ENCODE results near the gene ADAMTS12. TPM values are rescaled to one million over a fixed set of nuclear protein-coding genes. Genes with fewer than 3 reads are reported as not detected.

The ADAMTS12 gene
- total RNA-seq, 1 experiment from 2014 or later = 0.15 TPM

- Histone ChIP-seq H3K9me3 (ENCODE audit: control insufficient read depth, insufficient read depth, low read depth, low read length) (no peaks in the 10 kb centered on the region), H3K4me3 (ENCODE audit: low read depth in 2 of 2, low read length in 2 of 2) (no peak overlapping the region), H3K4me1 (ENCODE audit: control insufficient read depth, insufficient read depth, low read length) (no peaks in the 10 kb centered on the region), H3K27ac (ENCODE audit: low read length) (no peak overlapping the region), H3K27me3 (ENCODE audit: control insufficient read depth, insufficient read depth, low read length) (peaks cover 2% of the 10 kb centered on the region; the same call in 1 of the 2 replicates), H3K36me3 (ENCODE audit: control insufficient read depth, insufficient read depth, low read length) (no peaks in the 10 kb centered on the region)
- DNase-seq (ENCODE audit: low read depth, low spot score) (no peak), ATAC-seq (no peak)
- no TSS peak for BruUV-seq (replicated peaks)
- TF ChIP-seq REST (IDR thresholded peaks at IDR 0.05; ENCODE audit: insufficient read depth in 1 of 2, low read depth in 2 of 2, low read length in 1 of 2) = no peak
- TF ChIP-seq, protein P1, sequence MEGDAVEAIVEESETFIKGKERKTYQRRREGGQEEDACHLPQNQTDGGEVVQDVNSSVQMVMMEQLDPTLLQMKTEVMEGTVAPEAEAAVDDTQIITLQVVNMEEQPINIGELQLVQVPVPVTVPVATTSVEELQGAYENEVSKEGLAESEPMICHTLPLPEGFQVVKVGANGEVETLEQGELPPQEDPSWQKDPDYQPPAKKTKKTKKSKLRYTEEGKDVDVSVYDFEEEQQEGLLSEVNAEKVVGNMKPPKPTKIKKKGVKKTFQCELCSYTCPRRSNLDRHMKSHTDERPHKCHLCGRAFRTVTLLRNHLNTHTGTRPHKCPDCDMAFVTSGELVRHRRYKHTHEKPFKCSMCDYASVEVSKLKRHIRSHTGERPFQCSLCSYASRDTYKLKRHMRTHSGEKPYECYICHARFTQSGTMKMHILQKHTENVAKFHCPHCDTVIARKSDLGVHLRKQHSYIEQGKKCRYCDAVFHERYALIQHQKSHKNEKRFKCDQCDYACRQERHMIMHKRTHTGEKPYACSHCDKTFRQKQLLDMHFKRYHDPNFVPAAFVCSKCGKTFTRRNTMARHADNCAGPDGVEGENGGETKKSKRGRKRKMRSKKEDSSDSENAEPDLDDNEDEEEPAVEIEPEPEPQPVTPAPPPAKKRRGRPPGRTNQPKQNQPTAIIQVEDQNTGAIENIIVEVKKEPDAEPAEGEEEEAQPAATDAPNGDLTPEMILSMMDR (IDR thresholded peaks at IDR 0.05) = no peak
- TF ChIP-seq SIN3A (IDR thresholded peaks at IDR 0.05; ENCODE audit: borderline replicate concordance, insufficient read depth, low read depth, low read length) = no peak
- no peak for TF ChIP-seq POLR2AphosphoS5 (IDR thresholded peaks at IDR 0.05; ENCODE audit: low read depth, low read length)
- no peak for TF ChIP-seq TCF7L2 (IDR thresholded peaks at IDR 0.05; ENCODE audit: low read depth, low read length)
- intact Hi-C loops (cut with micrococcal nuclease; ENCODE audit: unreplicated experiment) = no loop called here
- ChIA-PET POLR2A (no interaction called here), CTCF (no interaction called here)
- in situ Hi-C loops (cut with HindIII; ENCODE audit: low pct_unique_long_range_greater_than_20kb, low sequenced_read_pairs) = no loop called here
These were observed 299.5 kb downstream of the ADAMTS12 start for GRCh38 chr5:33592245-33592644.

GRCh38 chr5:33588654-33589372, 303.0 kb downstream of the ADAMTS12 start:
- Histone ChIP-seq H3K4me3 (ENCODE audit: low read depth in 2 of 2, low read length in 2 of 2) (no peak overlapping the region), H3K4me1 (ENCODE audit: control insufficient read depth, insufficient read depth, low read length) (no peaks in the 10 kb centered on the region), H3K9me3 (ENCODE audit: control insufficient read depth, insufficient read depth, low read depth, low read length) (no peaks in the 10 kb centered on the region), H3K27me3 (ENCODE audit: control insufficient read depth, insufficient read depth, low read length) (no peaks in the 10 kb centered on the region; the same call in 1 of the 2 replicates), H3K36me3 (ENCODE audit: control insufficient read depth, insufficient read depth, low read length) (no peaks in the 10 kb centered on the region), H3K27ac (ENCODE audit: low read length) (no peak overlapping the region)
- no TSS peak for BruUV-seq (replicated peaks)
- POLR2A ChIA-PET = no interaction called here
- no peak for DNase-seq (ENCODE audit: low read depth, low spot score)
- intact Hi-C loops (cut with micrococcal nuclease; ENCODE audit: unreplicated experiment) (loop anchor here (10.0 kb wide), 1 partner anchor 346 kb away; the partner anchor contains the start of gene RXFP3), in situ Hi-C loops (cut with HindIII; ENCODE audit: low pct_unique_long_range_greater_than_20kb, low sequenced_read_pairs) (no loop called here)
- TF ChIP-seq, protein P1 (IDR thresholded peaks at IDR 0.05) = peak; percentile 80
- no peak for TF ChIP-seq SIN3A (IDR thresholded peaks at IDR 0.05; ENCODE audit: borderline replicate concordance, insufficient read depth, low read depth, low read length)
- peak; percentile 82 for ATAC-seq
- CTCF ChIA-PET = interaction anchor here (1.0 kb wide), 1 partner anchor 346 kb away, joined by 7 read pairs; no protein-coding TSS in a partner anchor
